Measurements from ENCODE around the gene MRGPRF.

MRGPRF gene

GRCh38 chr11:69018924-69019323 is 5.9 kb upstream of the MRGPRF start:
- no peak for DNase-seq

DNA sequence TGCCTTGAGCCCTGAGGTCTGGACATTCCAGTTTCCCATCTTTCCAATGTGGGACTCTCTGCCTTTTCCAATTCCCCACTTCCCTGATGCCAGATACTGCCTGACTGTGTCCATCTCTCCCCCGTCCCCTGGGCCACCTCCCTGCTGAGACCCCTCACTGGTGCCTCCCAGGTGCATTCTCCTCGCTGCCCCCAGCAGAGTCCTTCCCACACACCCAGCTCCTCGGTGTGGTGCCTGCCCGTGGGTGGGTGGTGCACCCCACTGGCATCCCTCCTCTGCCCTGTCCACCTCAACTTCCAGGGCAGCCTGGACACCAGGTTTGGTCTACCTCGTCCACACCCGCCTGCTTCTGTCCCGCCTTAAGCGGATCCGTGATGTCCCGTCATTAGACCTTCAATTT is 4.9 kb upstream of the MRGPRF start:
- no peak for DNase-seq

GRCh38 chr11:69014898-69015549 is 2.0 kb upstream of the MRGPRF start:
- no peak for DNase-seq

DNA sequence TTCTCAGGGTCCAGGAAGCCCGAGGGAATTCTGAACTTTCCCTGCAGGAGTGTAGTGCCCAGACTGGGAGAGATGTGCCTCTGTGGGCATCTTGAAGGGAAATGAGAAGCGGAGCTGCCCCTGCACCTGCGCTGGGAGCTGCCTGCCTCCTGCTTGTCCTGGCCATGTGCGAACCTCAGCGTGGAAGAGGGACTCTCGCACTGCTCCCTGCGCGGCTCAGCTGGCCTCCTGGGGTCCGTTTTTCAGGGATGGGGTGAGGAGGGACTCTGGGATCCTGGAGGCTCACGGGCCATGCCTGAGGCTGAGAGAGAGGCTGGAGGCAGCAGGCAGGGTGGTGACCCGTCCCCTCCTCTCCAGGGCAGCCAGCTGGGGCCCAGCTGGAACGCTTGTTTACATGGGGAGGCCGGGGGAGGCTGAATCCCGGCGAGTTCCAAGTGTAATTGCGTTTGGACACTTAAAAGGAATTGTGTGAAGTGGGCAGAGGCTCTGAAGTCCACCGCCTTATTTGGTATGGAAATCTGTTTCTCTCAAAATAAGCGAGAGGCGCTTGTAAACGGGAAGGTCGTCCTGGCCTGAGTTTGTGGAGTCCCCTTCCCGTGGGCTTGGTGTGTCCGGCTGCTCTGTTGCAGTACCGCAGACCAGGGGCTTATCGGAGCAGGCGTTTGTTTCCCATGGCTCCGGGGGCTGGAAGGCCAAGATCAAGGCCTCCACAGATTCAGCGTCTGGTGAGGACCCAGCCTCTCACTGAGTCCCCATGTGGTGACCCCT is 1.2 kb upstream of the MRGPRF start:
- no peak for DNase-seq

- no peak for DNase-seq
Measured at GRCh38 chr11:69012092-69013008, 696 bp downstream of the MRGPRF start.

- no peak for DNase-seq
Measured at GRCh38 chr11:69011624-69012091, 1.4 kb downstream of the MRGPRF start.

DNA sequence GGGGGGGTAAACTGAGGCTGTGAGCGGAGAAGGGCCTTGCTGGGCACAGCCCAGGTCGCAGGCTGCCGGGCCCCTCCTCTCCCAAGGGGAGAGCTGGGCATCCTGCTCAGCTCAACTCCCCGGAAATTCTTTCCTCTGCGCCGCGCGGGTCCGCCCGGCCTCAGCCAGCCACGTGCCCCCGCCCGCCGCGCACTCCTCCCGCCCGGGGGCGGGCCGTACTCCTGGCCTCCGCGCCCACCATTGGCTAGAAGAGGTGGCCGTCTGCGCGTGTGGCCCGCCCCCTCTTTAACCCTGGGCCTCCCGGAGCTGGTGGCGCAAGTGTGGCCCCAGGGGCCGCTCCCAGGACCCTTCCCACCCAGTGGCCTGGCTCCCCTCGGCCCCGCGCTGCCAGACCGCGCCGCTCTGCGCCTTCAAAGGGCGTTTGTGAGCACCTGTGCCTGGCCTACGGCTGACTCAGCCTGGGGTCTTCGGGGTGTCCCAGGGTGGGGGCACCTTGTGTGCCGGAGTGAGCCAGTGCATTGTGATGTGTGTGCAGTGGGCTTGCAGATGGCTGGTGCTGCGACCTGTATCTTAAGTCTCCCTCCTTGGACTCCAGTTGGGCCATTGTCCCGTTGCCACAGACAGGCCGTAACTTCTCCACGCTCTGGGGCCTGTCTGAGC is 2.0 kb downstream of the MRGPRF start:
- peak; percentile 45 for DNase-seq

GRCh38 chr11:69010361-69010891 is 2.6 kb downstream of the MRGPRF start:
- no peak for DNase-seq

DNA sequence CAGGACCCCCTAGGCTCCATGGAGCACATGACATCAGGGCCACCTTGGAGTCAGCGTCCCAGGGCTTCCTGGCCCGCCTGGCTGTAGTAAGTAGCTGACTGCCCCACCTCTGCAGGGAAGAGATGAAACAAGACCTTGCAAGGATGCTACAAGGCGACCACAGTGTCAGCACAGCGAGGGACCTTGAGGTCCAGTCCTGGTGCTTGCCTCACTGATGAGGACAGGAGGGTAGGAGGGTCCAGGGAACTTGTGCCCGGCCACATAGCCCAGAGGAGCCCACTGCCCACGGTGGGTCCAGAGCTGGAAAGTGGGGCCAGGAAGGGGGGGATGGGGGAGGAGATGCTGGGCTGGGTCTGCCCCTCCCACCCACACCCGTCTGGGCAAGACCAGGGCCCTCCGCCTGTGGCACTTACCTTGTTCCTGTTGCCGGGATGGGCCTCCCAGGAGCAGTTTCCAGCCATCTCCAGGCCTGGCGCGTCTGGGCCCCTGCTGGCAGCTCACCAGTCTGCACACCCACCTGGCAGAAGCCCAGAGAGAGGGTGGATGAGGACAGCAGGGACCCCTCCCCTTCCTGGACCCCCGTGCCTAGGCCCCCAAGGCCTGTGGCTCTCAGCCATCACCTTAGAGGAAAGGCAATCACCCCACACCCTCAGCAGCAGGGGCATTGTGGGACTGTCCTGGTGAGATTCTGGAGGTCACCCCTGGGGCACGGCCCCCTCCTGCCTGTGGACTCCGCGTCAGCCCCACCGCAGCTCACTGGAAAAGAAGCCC is 3.4 kb downstream of the MRGPRF start:
- DNase-seq: no peak

GRCh38 chr11:69008737-69009440 is 4.2 kb downstream of the MRGPRF start:
- DNase-seq: no peak

- no peak for DNase-seq
Measured at GRCh38 chr11:69007975-69008381, 5.1 kb downstream of the MRGPRF start.

GRCh38 chr11:69006816-69007215 is 6.2 kb downstream of the MRGPRF start:
- no peak for DNase-seq

GRCh38 chr11:69005631-69006368 is 7.2 kb downstream of the MRGPRF start:
- DNase-seq: no peak

DNA sequence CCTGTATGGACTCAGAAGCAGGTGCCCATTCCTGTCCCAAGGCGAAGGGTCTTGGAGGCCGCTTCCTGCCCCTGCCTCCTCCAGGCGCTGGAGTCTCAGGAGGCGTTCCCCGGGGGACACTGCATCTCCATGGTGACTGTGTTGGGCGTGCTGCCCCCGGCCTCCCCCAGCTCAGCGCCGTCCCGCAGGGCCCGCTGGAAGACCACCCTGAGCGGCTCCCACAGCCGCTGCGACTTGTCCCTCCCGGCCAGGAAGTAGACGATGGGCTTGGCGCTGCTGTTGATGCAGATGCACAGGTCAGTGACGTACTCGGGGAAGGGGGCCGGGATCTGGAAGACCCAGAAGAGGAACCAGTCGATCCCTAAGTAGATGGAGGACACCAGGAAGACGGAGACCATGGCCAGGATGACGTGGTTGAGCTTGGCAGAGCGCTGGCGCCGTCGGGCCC is 7.8 kb downstream of the MRGPRF start:
- DNase-seq: no peak

GRCh38 chr11:69004411-69005182 is 8.4 kb downstream of the MRGPRF start:
- DNase-seq: no peak

DNA sequence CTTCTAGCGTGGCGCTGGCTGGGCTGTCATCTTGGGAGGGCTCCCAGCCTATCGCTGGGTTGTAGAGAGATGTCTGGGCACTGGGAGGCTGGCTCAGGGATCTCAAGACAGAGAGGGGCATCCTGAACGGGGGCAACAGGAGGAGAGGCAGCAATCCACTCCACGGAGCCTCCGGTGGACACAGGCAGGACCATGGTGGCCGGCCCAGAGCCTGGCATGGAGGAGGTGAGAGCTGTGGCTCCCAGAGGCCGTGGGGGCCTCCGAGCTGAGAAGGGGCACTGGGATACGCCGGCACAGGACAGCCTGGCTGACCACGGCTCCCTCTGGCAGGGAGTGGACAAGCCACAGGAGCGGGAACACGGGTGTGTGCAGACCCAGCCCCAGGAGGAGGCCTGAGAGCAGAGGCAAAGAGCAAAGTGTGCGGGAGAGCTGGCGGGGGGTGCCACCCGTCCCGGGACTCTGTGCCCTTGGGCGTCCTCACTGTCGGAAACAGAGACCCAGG is 9.1 kb downstream of the MRGPRF start:
- DNase-seq: no peak

DNA sequence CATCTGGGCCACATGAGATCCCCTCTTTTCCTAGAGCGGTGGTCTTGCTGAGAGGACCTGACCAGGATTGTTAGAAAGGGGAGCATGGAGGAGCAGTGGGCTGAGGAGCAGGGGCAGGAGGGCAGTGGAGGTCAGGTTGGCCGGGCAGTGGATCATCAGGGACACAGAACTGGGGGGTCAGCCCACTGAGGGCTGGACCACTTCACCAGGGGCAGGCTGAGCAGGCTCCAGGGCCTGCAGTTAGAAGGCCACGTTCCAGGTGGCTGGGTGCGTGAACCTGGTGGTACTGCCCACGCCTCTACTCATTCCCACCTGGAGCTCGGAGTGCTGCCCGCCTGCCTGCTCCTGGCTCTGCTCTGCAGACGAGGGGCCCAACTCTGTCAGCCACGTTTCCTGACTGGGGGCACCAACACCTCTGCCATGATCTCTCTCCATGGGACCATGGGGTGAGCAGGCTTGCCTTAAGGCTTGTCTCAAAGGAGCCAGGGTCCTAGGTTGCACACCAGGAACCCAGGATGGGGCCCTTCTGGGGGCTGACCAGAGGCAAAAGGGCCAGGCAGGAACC is 9.7 kb downstream of the MRGPRF start:
- no peak for DNase-seq

DNA sequence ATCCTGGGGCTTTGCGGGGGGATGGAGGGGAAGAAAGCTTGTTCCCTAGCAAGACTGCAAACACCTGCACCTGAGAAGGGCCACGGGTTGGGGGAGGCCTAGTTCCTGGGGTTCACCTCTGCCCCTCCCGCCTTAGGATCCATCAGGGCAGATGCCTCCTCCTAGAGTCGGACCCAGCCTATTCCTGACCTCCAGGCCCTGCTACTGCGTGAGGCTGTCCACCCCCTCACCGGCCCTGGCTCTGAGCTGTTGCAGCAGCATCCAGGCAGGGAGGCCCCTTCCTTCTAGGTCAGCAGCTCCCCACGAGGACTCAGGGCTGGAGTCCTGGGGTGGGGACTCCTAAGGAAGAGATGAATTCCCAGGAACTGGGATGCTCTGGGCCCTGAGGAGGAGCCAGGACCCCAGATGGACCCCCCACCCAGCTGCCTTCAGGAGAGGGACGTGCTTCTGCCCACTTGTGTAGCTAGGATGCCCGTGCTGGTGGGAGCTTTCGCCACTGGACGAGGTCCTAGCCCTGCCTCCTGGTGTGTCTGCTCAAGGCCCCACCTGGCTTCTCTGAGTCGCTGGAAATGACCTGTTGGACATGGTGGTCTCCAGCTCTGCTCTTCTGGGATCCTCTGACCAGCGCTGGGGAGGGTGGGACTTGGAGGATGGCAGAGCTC is 10.3 kb downstream of the MRGPRF start:
- no peak for DNase-seq
